HG03095 (cell line): Measurements from ENCODE around the gene TCN1.
A peak's percentile ranks its signal among the peaks of the same experiment; 100 is the strongest.

Experiments
- ATAC-seq: cut with Tn5 transposase; IDR thresholded peaks from one replicate; pipeline ENCODE4 v1.9.1; 2021; ENCODE audit warnings: moderate library complexity; ENCODE audit not compliant: unreplicated experiment

The TCN1 gene

GRCh38 chr11:59810189-59810910, 55.9 kb downstream of the TCN1 start, which contains the start of gene MRPL16:
MRPL16 (minus strand) TSS chr11:59810778; CDS start chr11:59810658, 120 bp downstream.
- ATAC-seq, result peak; percentile 94

- no peak for ATAC-seq
These were observed 59.2 kb downstream of the TCN1 start for GRCh38 chr11:59807047-59807610.

DNA sequence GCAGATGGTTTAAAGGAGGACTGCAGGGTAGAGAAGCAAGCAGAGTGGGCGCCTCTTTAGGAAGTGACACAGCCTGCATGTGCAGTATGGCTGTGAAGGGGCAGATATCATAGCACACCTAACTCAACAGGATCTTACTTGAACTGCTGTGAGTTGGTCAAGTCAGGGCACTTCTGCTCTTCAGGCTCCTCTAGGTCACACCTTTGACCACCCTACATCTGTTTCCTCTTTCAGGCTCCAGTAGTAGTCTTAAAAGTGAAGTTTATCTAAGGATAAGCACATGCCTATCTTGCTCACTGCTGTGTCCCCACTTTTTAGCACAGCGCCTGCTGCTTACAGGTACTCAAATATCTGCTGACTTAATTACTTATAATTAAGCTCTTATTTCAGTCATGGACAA, 62.2 kb downstream of the TCN1 start:
- ATAC-seq, result no peak
